Naive thymus-derived CD4-positive, alpha-beta T cell (primary cell): ENCODE data around the gene MPRIP. TPM values are rescaled to one million over a fixed set of nuclear protein-coding genes. Genes with fewer than 3 reads are reported as not detected.
"Not testable (repeated sequence)": the region's sequence is repeated elsewhere in the genome, so short reads cannot be mapped to it uniquely, and the experiment has no call there.

Experiments
- ATAC-seq: fragments of 150-1000 bp; cut with Tn5 transposase; 2 replicates; pipeline ENCODE4 v1.10.0; 2021; ENCODE audit warnings: mild to moderate bottlenecking, moderate library complexity
- CTCF ChIA-PET: fragments of 350-600 bp; sonication (Branson Sonifier 250); formaldehyde crosslinking; loops from one replicate; lab custom pipeline; 2021; ENCODE audit warnings: antibody characterized with exemption; lab: Charles Lee
- POLR2A ChIA-PET: fragments of 350-600 bp; sonication (Branson Sonifier 250); formaldehyde crosslinking; loops from one replicate; lab custom pipeline; 2021; ENCODE audit warnings: antibody characterized with exemption, inconsistent platforms; lab: Charles Lee
- DNase-seq, 9 donors: peaks; one replicate each; pipeline versions ENCODE4 v3.0.0 to v3.0.0-alpha.2; 2020 to 2022; ENCODE audit warnings: mixed read lengths in 1 of 9
- H3K27ac ChIP-seq: one replicate; pipeline ENCODE4 v1.7.0; 2013; ENCODE audit warnings: mild to moderate bottlenecking, low read depth, low read length, moderate library complexity
- H3K27me3 ChIP-seq, 2 donors: one replicate each; pipeline ENCODE4 v1.7.0; 2013; ENCODE audit warnings: low read length in 2 of 2, mild to moderate bottlenecking in 2 of 2, moderate library complexity in 2 of 2; ENCODE audit not compliant: control insufficient read depth in 2 of 2, insufficient read depth in 2 of 2
- H3K36me3 ChIP-seq, 3 experiments: 1 replicate in 2 of 3; 2 replicates in 1 of 3; pipeline ENCODE4 v1.7.0; 2013; ENCODE audit warnings: low read length in 3 of 3, mild to moderate bottlenecking in 3 of 3, moderate library complexity in 1 of 3; ENCODE audit not compliant: insufficient read depth in 3 of 3, control insufficient read depth in 2 of 3
- H3K4me1 ChIP-seq, 2 donors: one replicate each; pipeline ENCODE4 v1.7.0; 2013; ENCODE audit warnings: low read length in 2 of 2, mild to moderate bottlenecking in 2 of 2, moderate library complexity in 1 of 2; ENCODE audit not compliant: control insufficient read depth in 2 of 2, insufficient read depth in 2 of 2
- H3K4me3 ChIP-seq: 2 replicates; pipeline ENCODE4 v1.7.0; 2013; ENCODE audit warnings: mild to moderate bottlenecking, low read length
- H3K9me3 ChIP-seq, 3 experiments: 1 replicate in 2 of 3; 2 replicates in 1 of 3; pipeline ENCODE4 v1.7.0; 2013; ENCODE audit warnings: low read length in 3 of 3; ENCODE audit not compliant: control insufficient read depth in 2 of 3
- H3K27ac Mint-ChIP-seq, 9 donors: one replicate each; pipeline ENCODE4 v1.8.0; 2020 to 2022; ENCODE audit warnings: mixed read lengths in 9 of 9, mild to moderate bottlenecking in 8 of 9, moderate library complexity in 5 of 9, inconsistent platforms in 2 of 9
- H3K27me3 Mint-ChIP-seq, 5 donors: one replicate each; pipeline ENCODE4 v1.8.0; 2021 to 2022; ENCODE audit warnings: mixed read lengths in 5 of 5, mild to moderate bottlenecking in 1 of 5
- H3K36me3 Mint-ChIP-seq, 5 donors: one replicate each; pipeline ENCODE4 v1.8.0; 2020 to 2022; ENCODE audit warnings: mixed read lengths in 5 of 5, mild to moderate bottlenecking in 3 of 5, inconsistent platforms in 1 of 5
- H3K4me1 Mint-ChIP-seq, 7 donors: one replicate each; pipeline ENCODE4 v1.8.0; 2020 to 2022; ENCODE audit warnings: mixed read lengths in 7 of 7, mild to moderate bottlenecking in 3 of 7, inconsistent platforms in 1 of 7
- H3K4me3 Mint-ChIP-seq, 10 donors: one replicate each; pipeline ENCODE4 v1.8.0; 2020 to 2022; ENCODE audit warnings: mild to moderate bottlenecking in 10 of 10, mixed read lengths in 10 of 10, moderate library complexity in 6 of 10, inconsistent platforms in 2 of 10
- H3K9me3 Mint-ChIP-seq, 11 donors: one replicate each; pipeline ENCODE4 v1.8.0; 2020 to 2022; ENCODE audit warnings: mixed read lengths in 11 of 11, mild to moderate bottlenecking in 4 of 11, inconsistent platforms in 1 of 11, moderate library complexity in 1 of 11
- intact Hi-C, 2 donors: fragments of 100-400 bp; cut with micrococcal nuclease; formaldehyde crosslinking; loops; one replicate each; pipeline ENCODE4 v1.15.1; 2023
- polyA plus RNA-seq, 2 donors: library from polyadenylated mRNA; unstranded; fragments of 300-500 nt; fragmentation: Illumina TruSeq; gene quantifications; one replicate each; pipeline ENCODE4 v1.2.3, GENCODE V29; 2021
- total RNA-seq, 6 experiments: library from RNA in 5 of 6; stranded (reverse) in 5 of 6; gene quantifications; 1 replicate in 5 of 6; 2 replicates in 1 of 6; pipeline ENCODE4 v1.2.3 and lab custom pipeline; 2021 to 2026

The MPRIP gene
- total RNA-seq (100 to 1,000 TPM; 191 to 259 (median 199) TPM), polyA plus RNA-seq (10 to 100 TPM; 18.6 to 30.0 TPM), total RNA-seq (lab: John Stamatoyannopoulos, UW) (302 reads per million, percentile 96 among the genes with 10 or more reads in this experiment)

GRCh38 chr17:17042384-17042736 is at the start of gene MPRIP:
MPRIP (plus strand) TSS chr17:17042457; CDS start chr17:17042849, 392 bp downstream.
- Histone ChIP-seq H3K4me3 (peak within 1 kb of the TSS; percentile 73), H3K27me3 (no peaks in the 10 kb centered on the region), H3K27ac (peak within 1 kb of the TSS; percentile 67), H3K4me1 (peaks cover 36 to 38% of the 10 kb centered on the region in 2 donors), H3K9me3 (no peaks in the 10 kb centered on the region), H3K36me3 (no peaks in the 10 kb centered on the region)
- Mint-ChIP-seq H3K9me3 (no peaks in the 10 kb centered on the region), H3K27me3 (peaks cover 0 to 4% (median 0%) of the 10 kb centered on the region in 5 donors), H3K4me3 (peak within 1 kb of the TSS; percentile 88 to 96 (median 94)), H3K4me1 (peaks cover 38 to 52% (median 47%) of the 10 kb centered on the region in 7 donors), H3K36me3 (peaks cover 0 to 3% (median 0%) of the 10 kb centered on the region in 5 donors), H3K27ac (peak within 1 kb of the TSS; percentile 74 to 95 (median 82))
- intact Hi-C loops, result loop anchor here (1.0 to 10.0 kb wide), 10 partner anchors 40 to 507 kb away; partner anchors contain the start of genes COPS3 (in 2 of the 2), MED9 (in 2 of the 2), FLCN (in 1 of the 2) and PLD6 (in 1 of the 2)
- CTCF ChIA-PET, result no interaction called here
- no peak for DNase-seq
- POLR2A ChIA-PET, result no interaction called here
- ATAC-seq, result peak; percentile 32

- H3K4me3 ChIP-seq, result no peak overlapping the region
- Mint-ChIP-seq H3K27me3 (peaks cover 0 to 10% (median 0%) of the 10 kb centered on the region in 5 donors), H3K36me3 (no peaks in the 10 kb centered on the region), H3K4me1 (peaks cover 6 to 17% (median 12%) of the 10 kb centered on the region in 7 donors), H3K9me3 (peaks cover 0 to 1% (median 0%) of the 10 kb centered on the region in 11 donors), H3K4me3 (no peak overlapping the region), H3K27ac (no peak overlapping the region)
- no peaks in the 10 kb centered on the region for H3K9me3 ChIP-seq
- no peaks in the 10 kb centered on the region for H3K27me3 ChIP-seq
- CTCF ChIA-PET, result interaction anchor here (0.7 to 1.7 kb wide), 3 partner anchors 11 to 318 kb away, joined by 3 to 5 read pairs (median 3); no protein-coding TSS in a partner anchor
- no peak overlapping the region for H3K27ac ChIP-seq
- H3K4me1 ChIP-seq, result peaks cover 16 to 17% of the 10 kb centered on the region in 2 donors
- H3K36me3 ChIP-seq, result no peaks in the 10 kb centered on the region
- DNase-seq, result no peak
- intact Hi-C loops, result loop anchor here in 1 of 2 donors (5.0 kb wide), 1 partner anchor 82 kb away; no protein-coding TSS in a partner anchor
- POLR2A ChIA-PET, result no interaction called here
- no peak for ATAC-seq
Observed at GRCh38 chr17:16994631-16995030, 47.6 kb upstream of the MPRIP start.

- no peaks in the 10 kb centered on the region for H3K9me3 ChIP-seq
- Mint-ChIP-seq H3K27me3 (peaks cover 0 to 12% (median 0%) of the 10 kb centered on the region in 5 donors), H3K36me3 (no peaks in the 10 kb centered on the region), H3K4me1 (peaks cover 0 to 5% (median 3%) of the 10 kb centered on the region in 7 donors), H3K4me3 (no peak overlapping the region), H3K9me3 (peaks cover 0 to 1% (median 0%) of the 10 kb centered on the region in 11 donors), H3K27ac (no peak overlapping the region)
- no peak for ATAC-seq
- no peaks in the 10 kb centered on the region for H3K36me3 ChIP-seq
- CTCF ChIA-PET, result interaction anchor here (1.2 kb wide), 1 partner anchor 10 kb away, joined by 3 read pairs; no protein-coding TSS in a partner anchor
- no peak overlapping the region for H3K27ac ChIP-seq
- intact Hi-C loops, result no loop called here
- POLR2A ChIA-PET, result no interaction called here
- H3K4me3 ChIP-seq, result no peak overlapping the region
- no peaks in the 10 kb centered on the region for H3K27me3 ChIP-seq
- DNase-seq, result no peak
- H3K4me1 ChIP-seq, result peaks cover 7 to 8% of the 10 kb centered on the region in 2 donors
Observed at GRCh38 chr17:16995930-16996329, 46.3 kb upstream of the MPRIP start.

DNA sequence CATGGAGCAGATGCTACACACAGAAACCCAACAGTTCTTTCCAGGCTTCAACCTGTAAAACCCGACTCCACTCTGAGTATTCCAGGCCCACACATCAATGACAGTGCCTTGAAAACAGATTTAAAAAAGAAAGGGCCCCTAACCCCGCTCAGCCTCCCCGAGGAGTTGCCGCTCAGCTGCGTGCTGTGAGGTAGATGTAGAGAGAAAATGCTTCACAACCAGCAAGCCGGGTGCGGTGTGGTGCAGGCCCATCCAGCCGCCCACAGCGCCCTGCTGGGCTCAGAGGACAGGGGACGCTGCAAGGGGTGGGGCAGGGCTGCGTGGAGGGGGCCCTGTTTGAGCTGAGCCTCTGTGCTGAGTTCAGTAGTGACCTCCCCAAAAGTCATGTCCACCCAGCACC is 45.5 kb upstream of the MPRIP start:
- H3K36me3 Mint-ChIP-seq, H3K36me3 ChIP-seq, H3K27ac ChIP-seq, POLR2A ChIA-PET, H3K27me3 ChIP-seq, ATAC-seq, H3K9me3 Mint-ChIP-seq, H3K4me3 ChIP-seq, H3K27ac Mint-ChIP-seq, H3K4me1 ChIP-seq, H3K9me3 ChIP-seq, H3K4me1 Mint-ChIP-seq, intact Hi-C loops, DNase-seq, CTCF ChIA-PET, H3K4me3 Mint-ChIP-seq: not testable (repeated sequence)
- H3K27me3 Mint-ChIP-seq, result peaks cover 0 to 14% (median 0%) of the 10 kb centered on the region in 5 donors

GRCh38 chr17:16997514-16998429 is 44.5 kb upstream of the MPRIP start:
- peak in 2 of 9 donors; percentile 47 to 53 for DNase-seq
- H3K27me3 Mint-ChIP-seq, result peaks cover 0 to 14% (median 0%) of the 10 kb centered on the region in 5 donors
- Histone ChIP-seq H3K27me3 (no peaks in the 10 kb centered on the region), H3K36me3 (no peaks in the 10 kb centered on the region), H3K4me1 (peaks cover 3 to 4% of the 10 kb centered on the region in 2 donors), H3K9me3 (no peaks in the 10 kb centered on the region), H3K27ac (no peak overlapping the region), H3K4me3 (no peak overlapping the region)
- H3K9me3 Mint-ChIP-seq, result peaks cover 0 to 1% (median 0%) of the 10 kb centered on the region in 11 donors
- CTCF ChIA-PET, result no interaction called here
- H3K4me3 Mint-ChIP-seq, result no peak overlapping the region
- no peaks in the 10 kb centered on the region for H3K36me3 Mint-ChIP-seq
- H3K27ac Mint-ChIP-seq, result no peak overlapping the region
- POLR2A ChIA-PET, result interaction anchor here (0.7 kb wide), 1 partner anchor 40 kb away, joined by 3 read pairs; no protein-coding TSS in a partner anchor
- intact Hi-C loops, result no loop called here
- peaks cover 0 to 5% (median 0%) of the 10 kb centered on the region in 7 donors for H3K4me1 Mint-ChIP-seq
- ATAC-seq, result peak; percentile 95

GRCh38 chr17:16999931-17000625 is 42.2 kb upstream of the MPRIP start:
- H3K9me3 Mint-ChIP-seq, result no peaks in the 10 kb centered on the region
- CTCF ChIA-PET, result interaction anchor here (2.1 kb wide), 1 partner anchor 312 kb away, joined by 10 read pairs; no protein-coding TSS in a partner anchor

More at GRCh38 chr17:16999931-17000625, 42.2 kb upstream of the MPRIP start:
- ATAC-seq, result no peak
- Mint-ChIP-seq H3K27me3 (peaks cover 0 to 7% (median 0%) of the 10 kb centered on the region in 5 donors), H3K4me1 (peaks cover 0 to 5% (median 0%) of the 10 kb centered on the region in 7 donors), H3K27ac (no peak overlapping the region), H3K36me3 (no peaks in the 10 kb centered on the region), H3K4me3 (no peak overlapping the region)
- Histone ChIP-seq H3K27me3 (no peaks in the 10 kb centered on the region), H3K36me3 (no peaks in the 10 kb centered on the region), H3K4me1 (peaks cover 3 to 4% of the 10 kb centered on the region in 2 donors), H3K27ac (no peak overlapping the region), H3K9me3 (no peaks in the 10 kb centered on the region), H3K4me3 (no peak overlapping the region)
- POLR2A ChIA-PET, result interaction anchor here (0.7 kb wide), 1 partner anchor 164 kb away, joined by 3 read pairs; no protein-coding TSS in a partner anchor
- no peak for DNase-seq
- intact Hi-C loops, result loop anchor here (2.0 to 10.0 kb wide), 5 partner anchors 42 to 645 kb away; partner anchors contain the start of genes MPRIP (in 2 of the 2), FLCN (in 1 of the 2) and PLD6 (in 1 of the 2)
